GM19372 (cell line): ENCODE results near the gene KRABD2.
"Not testable (repeated sequence)": the region's sequence is repeated elsewhere in the genome, so short reads cannot be mapped to it uniquely, and the experiment has no call there.

Experiments used
- ATAC-seq: cut with Tn5 transposase; IDR thresholded peaks from one replicate; pipeline ENCODE4 v1.9.1; 2021; ENCODE audit warnings: mild to moderate bottlenecking, low read depth, moderate library complexity; ENCODE audit not compliant: unreplicated experiment

The KRABD2 gene

DNA sequence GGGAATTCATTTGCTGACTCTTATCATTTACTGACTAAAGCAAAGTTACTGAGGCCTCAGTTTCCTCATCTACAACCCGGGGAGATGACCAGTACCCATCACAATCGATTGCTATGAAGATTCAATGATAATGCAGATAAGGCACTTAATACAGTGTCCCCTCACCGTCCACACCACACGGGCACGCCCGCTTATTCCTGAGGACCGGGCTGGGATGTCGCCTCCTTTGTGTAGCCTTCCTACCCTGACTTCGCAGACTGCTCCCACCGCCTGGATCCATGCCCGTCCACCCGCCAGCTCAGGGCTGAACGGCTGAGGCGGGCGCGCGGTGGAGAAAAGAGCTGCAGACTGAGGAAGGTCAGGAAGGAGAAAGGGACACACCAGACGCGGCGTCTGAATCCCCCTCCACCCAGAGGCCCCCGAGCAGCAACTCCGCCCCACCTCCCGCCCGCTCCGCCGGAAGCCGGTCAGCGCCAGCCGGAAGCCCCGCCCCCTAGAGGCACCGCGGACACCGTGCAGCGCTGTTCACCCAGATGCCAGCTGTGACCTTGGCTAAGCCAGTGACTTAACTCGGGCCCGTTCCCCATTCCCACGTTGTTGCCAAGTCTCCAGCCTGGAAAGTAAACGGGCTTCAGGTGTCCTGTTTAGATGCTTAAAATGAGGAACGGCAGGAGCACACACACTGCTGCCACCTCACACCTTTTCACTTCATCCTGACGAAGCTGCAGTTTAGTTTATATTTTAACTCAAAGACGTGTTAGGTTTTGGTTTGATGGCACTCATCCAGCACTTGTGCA, at the start of gene KRABD2:
TSS of gene KRABD2 (minus strand) at position 434 of the 797 bp plus-strand sequence.
- ATAC-seq: peak; percentile 92

GRCh38 chr17:8421571-8421970, 45.1 kb upstream of the KRABD2 start:
- ATAC-seq: no peak

DNA sequence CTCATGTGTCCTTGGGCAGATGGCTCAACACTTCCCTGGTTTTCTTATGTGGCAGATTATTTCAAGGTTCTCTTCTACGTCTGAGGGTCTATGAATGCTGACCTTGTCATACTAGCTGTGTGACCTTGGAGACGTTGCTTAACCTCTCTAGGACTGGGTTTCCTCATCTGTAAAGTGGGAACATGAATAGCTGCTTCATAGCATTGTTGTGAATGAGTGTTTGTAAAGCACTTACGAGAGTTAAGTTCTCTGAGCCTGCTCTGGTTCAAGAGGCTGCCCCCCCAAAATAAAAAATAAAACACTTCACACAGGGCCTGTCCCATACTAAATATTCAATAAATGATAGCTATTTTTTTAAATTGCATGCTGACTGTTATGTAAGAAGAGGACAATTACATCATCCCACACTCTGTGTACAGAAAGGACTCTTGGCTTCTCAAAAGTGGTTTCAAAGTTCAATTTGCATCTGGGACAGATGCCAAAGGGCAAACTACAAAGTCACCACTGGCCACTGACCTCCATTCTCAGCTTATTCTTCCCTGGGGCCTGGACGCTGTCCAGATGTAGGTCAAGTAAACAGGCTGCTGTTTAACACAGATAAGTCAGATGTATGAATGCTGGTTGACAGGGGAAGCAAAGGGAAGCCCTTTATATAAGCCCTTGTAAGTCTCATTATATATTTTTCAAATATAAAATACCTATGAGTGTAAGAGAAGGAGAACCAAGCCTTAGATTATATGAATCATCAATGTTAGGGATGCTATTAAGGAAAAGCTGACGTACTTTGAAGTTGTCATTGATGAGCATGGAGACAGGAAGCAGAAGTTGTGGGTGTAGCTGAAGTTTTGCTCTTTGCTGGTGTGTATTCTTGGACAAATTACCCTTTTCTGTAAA, 43.8 kb upstream of the KRABD2 start:
- ATAC-seq: no peak

DNA sequence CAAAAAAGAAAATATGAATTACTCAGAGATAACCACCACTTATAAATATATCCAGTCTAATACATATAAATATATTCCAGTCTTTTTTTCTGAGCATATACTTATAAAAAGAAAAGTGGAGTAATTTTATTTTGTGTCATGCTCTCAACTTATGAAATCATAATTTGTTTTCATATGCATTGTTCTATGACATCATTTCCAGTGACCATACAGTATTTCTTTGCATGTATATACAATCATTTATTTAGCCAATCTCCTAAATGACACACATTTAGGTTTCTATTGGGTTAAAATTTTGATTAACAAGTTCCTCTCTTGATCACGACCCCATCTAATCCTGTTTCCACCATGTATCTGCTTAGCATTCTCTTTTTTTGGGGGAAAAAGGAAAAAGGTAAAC, 42.8 kb upstream of the KRABD2 start:
- no peak for ATAC-seq

DNA sequence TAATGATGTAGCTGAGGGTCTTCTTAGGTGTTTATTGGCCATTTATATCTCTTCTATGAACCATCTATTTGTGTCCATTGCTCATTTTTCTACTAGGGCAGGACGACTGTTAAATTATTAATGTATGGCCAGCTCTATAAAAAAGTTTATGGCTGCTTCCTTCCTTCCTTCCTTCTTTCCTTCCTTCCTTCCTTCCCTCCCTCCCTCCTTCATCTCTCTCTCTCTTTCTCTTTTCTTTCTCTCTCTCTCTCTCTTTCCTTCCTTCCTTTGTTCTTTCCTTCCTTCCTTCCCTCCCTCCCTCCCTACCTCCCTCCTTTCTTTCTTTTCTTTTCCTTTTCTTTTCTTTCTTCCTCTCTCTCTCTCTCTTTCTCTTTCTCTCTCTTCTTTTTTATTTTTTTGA, 42.0 kb upstream of the KRABD2 start:
- ATAC-seq: no peak

DNA sequence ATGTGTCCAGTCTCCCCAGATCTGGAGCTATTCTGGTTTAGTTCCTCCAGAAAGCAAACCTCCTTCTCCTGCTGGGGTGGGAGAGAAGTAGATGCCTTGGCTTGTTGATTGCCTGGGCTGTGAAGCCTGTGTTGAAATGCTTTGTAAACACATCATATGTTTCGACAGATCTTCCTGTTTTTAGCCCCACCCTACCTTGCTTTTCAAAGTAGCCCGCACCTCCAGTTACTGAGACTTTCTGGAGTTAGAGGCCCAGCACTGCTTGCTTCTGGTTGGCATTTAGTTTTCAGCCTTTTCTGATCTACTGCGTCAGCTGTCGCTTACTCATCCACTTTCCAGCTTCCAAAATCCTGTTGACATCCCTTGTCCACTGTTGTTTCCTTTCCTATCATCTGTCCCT, 41.3 kb upstream of the KRABD2 start:
- no peak for ATAC-seq

GRCh38 chr17:8413938-8414337, 37.4 kb upstream of the KRABD2 start:
- no peak for ATAC-seq

DNA sequence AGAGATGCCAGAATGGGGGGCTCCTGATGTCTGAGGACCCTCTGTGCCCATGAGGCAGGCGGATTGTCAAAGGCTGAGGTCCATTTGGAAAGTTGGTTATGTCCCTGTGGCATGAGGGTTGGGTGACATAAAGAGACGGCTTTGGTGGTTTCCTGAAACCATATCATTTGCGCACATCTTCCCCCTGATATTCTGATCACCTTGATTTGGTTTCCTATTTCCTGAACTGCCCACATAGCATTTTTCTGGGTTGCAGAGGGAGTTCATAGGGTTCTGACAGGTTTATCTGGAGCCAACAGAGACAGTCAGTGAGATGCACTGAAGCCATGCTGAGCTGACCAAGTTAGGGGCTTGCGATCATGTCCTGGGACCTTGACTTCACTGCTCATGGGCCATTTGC, 36.8 kb upstream of the KRABD2 start:
- no peak for ATAC-seq

GRCh38 chr17:8412089-8412488, 35.6 kb upstream of the KRABD2 start:
- ATAC-seq: no peak

GRCh38 chr17:8410883-8411238, 34.4 kb upstream of the KRABD2 start:
- no peak for ATAC-seq

GRCh38 chr17:8409966-8410882, 33.7 kb upstream of the KRABD2 start:
- no peak for ATAC-seq

GRCh38 chr17:8408371-8408770, 31.9 kb upstream of the KRABD2 start:
- ATAC-seq: no peak

GRCh38 chr17:8406174-8406573, 29.7 kb upstream of the KRABD2 start:
- no peak for ATAC-seq

DNA sequence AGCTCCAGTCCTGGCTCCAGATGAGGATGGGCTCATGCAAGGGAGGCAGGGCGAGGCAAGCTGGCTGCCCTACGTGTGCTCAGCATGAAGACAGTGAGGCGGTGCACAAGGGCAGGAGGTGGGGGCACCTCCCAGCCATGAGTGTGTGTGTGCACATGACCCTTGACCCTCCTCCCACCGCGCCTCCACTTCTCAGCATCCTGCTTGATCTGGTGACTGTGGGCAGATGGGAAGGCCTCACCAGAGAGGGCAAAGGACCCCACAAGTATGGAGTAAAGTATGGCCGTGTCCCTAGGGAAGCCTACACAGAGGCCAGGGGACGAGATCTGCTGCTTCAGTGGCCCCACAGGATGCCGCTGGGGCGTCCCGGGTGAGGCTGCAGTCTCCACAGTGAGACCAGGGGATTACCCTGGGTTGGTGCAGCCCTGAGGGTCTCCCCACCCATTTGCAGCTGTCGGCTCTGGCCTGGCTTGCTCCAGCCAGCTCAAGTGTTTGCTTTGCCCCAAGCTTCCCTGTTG, 29.1 kb upstream of the KRABD2 start:
- no peak for ATAC-seq

DNA sequence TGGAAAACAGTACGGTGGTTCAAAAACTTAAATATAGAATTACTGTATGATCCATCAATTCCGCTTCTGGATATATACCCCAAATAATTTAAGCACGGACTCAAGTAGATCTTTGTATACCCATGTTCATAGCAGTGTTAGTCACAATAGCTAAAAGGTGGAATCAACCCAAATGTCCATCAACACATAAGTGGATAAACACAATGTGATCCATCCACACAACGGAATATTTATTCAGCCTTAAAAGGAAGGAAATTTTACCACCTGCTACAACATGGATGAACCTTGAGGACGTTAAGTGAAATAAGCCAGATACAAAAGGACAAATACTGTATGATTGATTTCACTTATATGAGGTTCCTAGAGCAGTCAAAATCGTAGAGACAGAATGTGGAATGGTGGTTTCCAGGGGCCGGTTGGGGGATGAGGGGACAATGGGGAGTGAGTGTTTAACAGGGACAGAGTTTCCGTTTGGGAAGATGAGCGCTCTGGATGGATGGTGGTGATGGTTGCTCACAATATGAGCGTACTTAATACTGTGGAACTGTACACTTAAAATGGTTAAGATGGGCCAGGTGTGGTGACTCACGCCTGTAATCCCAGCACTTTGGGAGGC, 26.5 kb upstream of the KRABD2 start:
- ATAC-seq: no peak

DNA sequence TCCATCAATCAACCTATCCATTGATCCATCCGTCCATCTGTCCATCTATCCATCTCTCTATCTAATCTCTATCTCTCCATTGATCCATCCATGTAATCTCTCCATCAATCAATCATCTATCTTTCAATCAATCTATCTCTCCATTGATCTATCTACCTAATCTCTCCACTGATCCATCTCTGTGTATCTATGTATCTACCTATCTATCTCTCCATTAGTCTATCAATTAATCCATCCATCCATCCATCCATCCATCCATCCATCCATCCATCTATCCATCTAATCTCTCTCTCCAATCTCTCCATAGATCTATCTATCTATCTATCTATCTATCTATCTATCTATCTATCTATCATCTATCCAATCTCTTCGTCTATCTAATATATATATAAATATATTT, 24.6 kb upstream of the KRABD2 start:
- ATAC-seq: no peak

DNA sequence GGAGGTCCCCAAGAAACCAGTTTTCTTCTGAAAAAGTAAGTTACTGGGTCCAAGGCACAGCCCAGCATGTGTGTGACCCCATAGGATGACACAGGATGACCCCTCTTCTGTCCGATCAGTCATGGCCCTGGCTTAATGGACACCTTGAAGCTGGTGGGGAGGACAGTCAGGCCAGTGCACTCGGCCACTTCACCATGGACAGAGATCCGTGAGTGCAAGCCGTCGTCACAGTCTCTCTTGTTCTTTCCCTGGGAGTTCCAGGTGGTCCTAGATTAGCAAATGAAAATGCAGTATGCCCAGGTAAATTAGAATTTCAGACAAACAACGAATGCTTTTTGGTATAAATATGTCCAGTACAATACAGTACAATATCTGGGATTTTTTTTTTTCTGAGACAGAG, 22.5 kb upstream of the KRABD2 start:
- ATAC-seq: no peak

DNA sequence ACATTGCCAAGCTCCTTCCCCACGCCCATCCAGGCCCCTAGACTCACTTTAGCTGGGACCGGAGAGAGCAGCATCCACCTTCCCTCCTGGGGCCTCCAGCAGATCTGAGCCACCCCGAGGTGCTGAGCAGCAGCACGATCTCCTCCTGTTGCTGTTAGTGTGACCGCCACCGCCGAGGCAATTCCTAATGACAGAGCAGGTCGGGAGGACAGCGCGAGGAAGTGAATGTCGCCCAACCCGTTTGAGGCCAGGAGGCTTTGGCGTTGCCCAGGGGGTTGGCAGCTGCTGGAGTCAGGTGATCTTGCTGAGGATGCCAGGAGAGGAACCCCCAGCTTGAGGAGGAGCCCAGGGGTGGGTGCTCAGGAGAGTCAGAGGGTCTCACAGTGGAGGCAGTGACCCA, 21.1 kb upstream of the KRABD2 start, which contains the start of gene RNF222:
TSS of gene RNF222 (minus strand) at position 192 of the 400 bp plus-strand sequence. CDS start 4,366 bp downstream, outside the sequence.
- no peak for ATAC-seq

DNA sequence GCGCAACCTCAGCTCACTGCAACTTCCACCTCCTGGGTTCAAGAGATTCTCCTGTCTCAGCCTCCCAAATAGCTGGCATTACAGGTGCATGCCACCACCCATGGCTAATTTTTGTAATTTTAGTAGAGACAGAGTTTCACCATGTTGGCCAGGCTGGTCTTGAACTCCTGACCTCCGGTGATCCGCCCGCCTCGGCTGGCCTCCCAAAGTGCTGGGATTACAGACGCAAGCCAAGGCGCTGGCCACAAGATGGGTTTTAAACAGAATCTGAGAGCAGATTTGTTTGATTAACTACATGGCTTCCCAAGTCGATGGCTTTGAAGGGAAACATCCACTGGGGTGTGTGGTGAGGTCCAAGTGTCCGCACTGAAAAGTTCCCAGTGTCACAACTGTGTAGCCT, 18.0 kb upstream of the KRABD2 start:
- ATAC-seq: not testable (repeated sequence)
